ENCODE results near the gene PPP1R1B.

Gene PPP1R1B

DNA sequence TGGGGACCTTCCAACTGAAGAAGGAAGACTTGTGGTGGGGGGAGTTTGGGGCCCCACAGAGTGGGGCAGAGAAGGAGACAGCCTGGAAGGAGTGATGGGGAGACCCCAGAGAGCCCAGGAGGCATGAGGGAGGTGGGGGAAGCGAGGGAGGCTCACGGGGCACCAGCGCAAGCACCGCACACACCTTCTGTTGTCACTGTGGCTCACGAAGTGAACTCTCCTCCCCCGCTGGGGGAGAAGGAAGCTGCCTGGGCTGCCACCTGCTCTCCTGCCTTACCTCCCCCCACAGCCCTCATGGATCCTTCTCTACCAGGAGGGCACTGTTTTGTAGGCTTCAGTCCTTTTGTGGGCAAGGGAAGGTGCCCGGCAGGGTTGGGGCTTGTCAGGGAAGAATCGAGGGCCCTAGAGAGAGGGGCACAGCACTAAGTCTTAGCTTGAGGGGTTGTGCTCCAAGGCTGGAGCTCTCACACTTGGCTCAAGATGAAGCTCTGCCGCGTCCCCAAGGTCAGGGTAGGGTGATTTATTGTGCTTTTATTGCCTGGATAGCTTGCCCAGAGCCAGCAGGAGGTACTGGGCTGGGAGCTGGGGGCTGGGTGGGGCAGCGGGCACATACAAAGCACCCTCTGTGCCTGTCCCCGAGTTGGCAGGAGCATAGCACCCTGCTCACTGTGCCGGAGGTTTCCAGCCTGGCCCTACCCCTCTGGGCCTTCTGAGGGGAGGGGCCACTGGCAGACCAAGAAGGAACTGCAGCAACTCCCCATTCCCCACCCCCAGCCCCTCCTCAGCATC is 5.6 kb downstream of the PPP1R1B start:
- no peaks in the 10 kb centered on the region for H3K79me1 ChIP-seq (ENCODE audit: low read length)
- no peak for DNase-seq
- H2BK15ac ChIP-seq (replicated peaks; ENCODE audit: low read depth): no peak overlapping the region
- no peak overlapping the region for H3K18ac ChIP-seq (ENCODE audit: low read length)
- peaks cover 14% of the 10 kb centered on the region for H3K4me1 ChIP-seq (ENCODE audit: control insufficient read depth, low read depth, low read length)
- H2AK5ac ChIP-seq (ENCODE audit: low read length): peak overlapping the region; percentile 78
- H3K4ac ChIP-seq (ENCODE audit: low read depth, low read length): no peak overlapping the region
- no peak overlapping the region for H3K9ac ChIP-seq (ENCODE audit: low read length)
- H2BK5ac ChIP-seq (ENCODE audit: low read length): no peak overlapping the region
- H2BK120ac ChIP-seq (ENCODE audit: low read depth, low read length): no peak overlapping the region
- no peak overlapping the region for H3K4me3 ChIP-seq (ENCODE audit: low read length)
- no peaks in the 10 kb centered on the region for H3K27me3 ChIP-seq (ENCODE audit: insufficient read depth, low read length, poor library complexity)
- H4K8ac ChIP-seq (ENCODE audit: low read depth, low read length): no peak overlapping the region
- no peak overlapping the region for H3K4me2 ChIP-seq (ENCODE audit: low read length)
- peak overlapping the region; percentile 76 for H3K56ac ChIP-seq (ENCODE audit: low read length)
- H3K27ac ChIP-seq (ENCODE audit: low read depth, low read length): no peak overlapping the region
- no peak overlapping the region for H4K5ac ChIP-seq (ENCODE audit: low read length)
- no peaks in the 10 kb centered on the region for H3K79me2 ChIP-seq (ENCODE audit: control insufficient read depth, insufficient read depth, low read length)
- WGBS (ENCODE audit: extremely low coverage, insufficient coverage, low lambda C conversion rate): no CpG with 5 or more reads among the region's 13 CpGs
- no peaks in the 10 kb centered on the region for H3K36me3 ChIP-seq (ENCODE audit: control insufficient read depth, insufficient read depth, low read length)
- peak overlapping the region; percentile 8 for H3K23ac ChIP-seq (ENCODE audit: low read length)

DNA sequence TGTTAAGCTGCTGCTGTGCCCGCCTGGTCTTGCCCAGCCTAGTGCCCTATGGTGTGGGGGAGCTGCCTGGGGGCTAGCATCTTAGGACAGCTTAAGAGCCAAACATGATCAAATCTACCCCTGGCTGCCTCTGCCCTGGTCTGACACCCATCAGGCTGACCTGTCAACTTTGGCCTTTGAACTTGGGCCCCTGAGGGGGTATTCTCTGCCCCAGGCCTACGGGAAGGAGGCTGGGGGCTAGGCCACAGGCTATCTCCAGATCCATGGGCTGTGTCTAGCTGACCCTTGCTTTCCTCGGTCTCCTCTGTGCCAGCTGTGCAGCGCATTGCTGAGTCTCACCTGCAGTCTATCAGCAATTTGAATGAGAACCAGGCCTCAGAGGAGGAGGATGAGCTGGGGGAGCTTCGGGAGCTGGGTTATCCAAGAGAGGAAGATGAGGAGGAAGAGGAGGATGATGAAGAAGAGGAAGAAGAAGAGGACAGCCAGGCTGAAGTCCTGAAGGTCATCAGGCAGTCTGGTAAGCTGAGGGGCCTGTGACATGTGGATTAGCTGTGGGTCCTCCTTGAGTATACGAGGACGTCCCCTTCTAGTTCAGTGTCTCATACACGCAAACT is 6.9 kb downstream of the PPP1R1B start:
- Histone ChIP-seq H3K4me3 (ENCODE audit: low read length) (no peak overlapping the region), H2BK15ac (replicated peaks; ENCODE audit: low read depth) (no peak overlapping the region), H3K4ac (ENCODE audit: low read depth, low read length) (no peak overlapping the region), H3K4me2 (ENCODE audit: low read length) (no peak overlapping the region), H3K23ac (ENCODE audit: low read length) (no peak overlapping the region), H2BK5ac (ENCODE audit: low read length) (no peak overlapping the region), H4K5ac (ENCODE audit: low read length) (no peak overlapping the region), H3K18ac (ENCODE audit: low read length) (no peak overlapping the region), H3K9ac (ENCODE audit: low read length) (no peak overlapping the region), H4K8ac (ENCODE audit: low read depth, low read length) (no peak overlapping the region), H3K27ac (ENCODE audit: low read depth, low read length) (no peak overlapping the region), H3K79me2 (ENCODE audit: control insufficient read depth, insufficient read depth, low read length) (peaks cover 5% of the 10 kb centered on the region), H3K27me3 (ENCODE audit: insufficient read depth, low read length, poor library complexity) (no peaks in the 10 kb centered on the region), H3K36me3 (ENCODE audit: control insufficient read depth, insufficient read depth, low read length) (no peaks in the 10 kb centered on the region), H2AK5ac (ENCODE audit: low read length) (no peak overlapping the region), H3K4me1 (ENCODE audit: control insufficient read depth, low read depth, low read length) (peaks cover 18% of the 10 kb centered on the region), H3K56ac (ENCODE audit: low read length) (no peak overlapping the region), H2BK120ac (ENCODE audit: low read depth, low read length) (no peak overlapping the region), H3K79me1 (ENCODE audit: low read length) (peaks cover 6% of the 10 kb centered on the region)
- DNase-seq: no peak
- WGBS (ENCODE audit: extremely low coverage, insufficient coverage, low lambda C conversion rate): no CpG with 5 or more reads among the region's 8 CpGs

DNA sequence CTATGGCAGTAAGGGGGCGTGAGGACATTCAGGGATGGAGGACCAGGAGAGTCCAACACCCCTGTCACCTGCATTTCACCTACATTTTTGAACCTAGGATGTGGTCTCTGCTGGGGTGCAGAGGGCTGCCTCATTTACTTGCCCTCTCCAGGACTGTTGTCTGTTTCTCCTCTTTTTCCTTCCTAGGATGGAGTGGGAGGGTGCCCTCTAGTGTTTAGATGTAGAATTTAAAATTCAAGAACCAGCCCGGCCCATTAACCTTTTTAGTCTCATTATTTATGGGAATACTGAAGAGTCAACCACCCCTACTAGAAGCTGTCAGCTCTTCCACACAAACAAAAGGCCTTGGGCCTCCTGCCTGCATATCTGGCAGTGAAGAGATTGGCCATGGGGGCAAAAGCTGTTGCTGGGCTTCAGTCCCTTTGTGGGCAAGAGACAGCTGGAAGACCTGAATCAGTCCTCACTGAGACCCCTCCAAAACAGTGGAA is 7.7 kb downstream of the PPP1R1B start:
- H3K36me3 ChIP-seq (ENCODE audit: control insufficient read depth, insufficient read depth, low read length): no peaks in the 10 kb centered on the region
- WGBS (ENCODE audit: extremely low coverage, insufficient coverage, low lambda C conversion rate): no CpG with 5 or more reads among the region's 2 CpGs
- no peak overlapping the region for H4K8ac ChIP-seq (ENCODE audit: low read depth, low read length)
- no peak overlapping the region for H2BK5ac ChIP-seq (ENCODE audit: low read length)
- peak overlapping the region; percentile 69 for H3K56ac ChIP-seq (ENCODE audit: low read length)
- peaks cover 7% of the 10 kb centered on the region for H3K79me2 ChIP-seq (ENCODE audit: control insufficient read depth, insufficient read depth, low read length)
- no peak overlapping the region for H3K23ac ChIP-seq (ENCODE audit: low read length)
- no peak overlapping the region for H2BK120ac ChIP-seq (ENCODE audit: low read depth, low read length)
- peak; percentile 64 for DNase-seq
- no peak overlapping the region for H3K4me2 ChIP-seq (ENCODE audit: low read length)
- H3K27me3 ChIP-seq (ENCODE audit: insufficient read depth, low read length, poor library complexity): no peaks in the 10 kb centered on the region
- peaks cover 18% of the 10 kb centered on the region for H3K4me1 ChIP-seq (ENCODE audit: control insufficient read depth, low read depth, low read length)
- H3K18ac ChIP-seq (ENCODE audit: low read length): no peak overlapping the region
- H2BK15ac ChIP-seq (replicated peaks; ENCODE audit: low read depth): no peak overlapping the region
- H3K4me3 ChIP-seq (ENCODE audit: low read length): no peak overlapping the region
- H4K5ac ChIP-seq (ENCODE audit: low read length): no peak overlapping the region
- H3K79me1 ChIP-seq (ENCODE audit: low read length): peaks cover 6% of the 10 kb centered on the region
- no peak overlapping the region for H2AK5ac ChIP-seq (ENCODE audit: low read length)
- no peak overlapping the region for H3K4ac ChIP-seq (ENCODE audit: low read depth, low read length)
- H3K27ac ChIP-seq (ENCODE audit: low read depth, low read length): no peak overlapping the region
- peak overlapping the region; percentile 21 for H3K9ac ChIP-seq (ENCODE audit: low read length)

- Histone ChIP-seq H3K79me2 (ENCODE audit: control insufficient read depth, insufficient read depth, low read length) (peaks cover 7% of the 10 kb centered on the region), H2AK5ac (ENCODE audit: low read length) (no peak overlapping the region), H3K36me3 (ENCODE audit: control insufficient read depth, insufficient read depth, low read length) (no peaks in the 10 kb centered on the region), H4K5ac (ENCODE audit: low read length) (no peak overlapping the region), H2BK5ac (ENCODE audit: low read length) (no peak overlapping the region), H3K27ac (ENCODE audit: low read depth, low read length) (no peak overlapping the region), H2BK15ac (replicated peaks; ENCODE audit: low read depth) (no peak overlapping the region), H3K4me3 (ENCODE audit: low read length) (no peak overlapping the region), H3K9ac (ENCODE audit: low read length) (peak overlapping the region; percentile 0), H3K4ac (ENCODE audit: low read depth, low read length) (no peak overlapping the region), H2BK120ac (ENCODE audit: low read depth, low read length) (no peak overlapping the region), H3K27me3 (ENCODE audit: insufficient read depth, low read length, poor library complexity) (no peaks in the 10 kb centered on the region), H3K4me1 (ENCODE audit: control insufficient read depth, low read depth, low read length) (peaks cover 20% of the 10 kb centered on the region), H3K79me1 (ENCODE audit: low read length) (peaks cover 9% of the 10 kb centered on the region), H3K56ac (ENCODE audit: low read length) (peak overlapping the region; percentile 44), H3K23ac (ENCODE audit: low read length) (no peak overlapping the region), H3K18ac (ENCODE audit: low read length) (no peak overlapping the region), H3K4me2 (ENCODE audit: low read length) (no peak overlapping the region), H4K8ac (ENCODE audit: low read depth, low read length) (no peak overlapping the region)
- WGBS (ENCODE audit: extremely low coverage, insufficient coverage, low lambda C conversion rate): no CpG with 5 or more reads among the region's 8 CpGs
- peak; percentile 55 for DNase-seq
Observed at GRCh38 chr17:39635614-39636176, 8.9 kb downstream of the PPP1R1B start.

GRCh38 chr17:39636587-39636926 is 9.8 kb downstream of the PPP1R1B start:
- peak overlapping the region; percentile 38 for H3K9ac ChIP-seq (ENCODE audit: low read length)
- no peak overlapping the region for H2BK120ac ChIP-seq (ENCODE audit: low read depth, low read length)
- DNase-seq: no peak
- H3K36me3 ChIP-seq (ENCODE audit: control insufficient read depth, insufficient read depth, low read length): no peaks in the 10 kb centered on the region
- no peak overlapping the region for H3K4ac ChIP-seq (ENCODE audit: low read depth, low read length)
- H3K4me1 ChIP-seq (ENCODE audit: control insufficient read depth, low read depth, low read length): peaks cover 19% of the 10 kb centered on the region
- H3K18ac ChIP-seq (ENCODE audit: low read length): no peak overlapping the region
- H3K4me2 ChIP-seq (ENCODE audit: low read length): peak overlapping the region; percentile 4
- no CpG with 5 or more reads among the region's 6 CpGs for WGBS (ENCODE audit: extremely low coverage, insufficient coverage, low lambda C conversion rate)
- H3K4me3 ChIP-seq (ENCODE audit: low read length): no peak overlapping the region
- no peak overlapping the region for H4K8ac ChIP-seq (ENCODE audit: low read depth, low read length)
- peaks cover 11% of the 10 kb centered on the region for H3K79me2 ChIP-seq (ENCODE audit: control insufficient read depth, insufficient read depth, low read length)
- peaks cover 16% of the 10 kb centered on the region for H3K79me1 ChIP-seq (ENCODE audit: low read length)
- H4K5ac ChIP-seq (ENCODE audit: low read length): peak overlapping the region; percentile 2
- H3K27ac ChIP-seq (ENCODE audit: low read depth, low read length): no peak overlapping the region
- H2AK5ac ChIP-seq (ENCODE audit: low read length): no peak overlapping the region
- H2BK15ac ChIP-seq (replicated peaks; ENCODE audit: low read depth): no peak overlapping the region
- peak overlapping the region; percentile 96 for H3K56ac ChIP-seq (ENCODE audit: low read length)
- H2BK5ac ChIP-seq (ENCODE audit: low read length): no peak overlapping the region
- H3K23ac ChIP-seq (ENCODE audit: low read length): no peak overlapping the region
- H3K27me3 ChIP-seq (ENCODE audit: insufficient read depth, low read length, poor library complexity): no peaks in the 10 kb centered on the region
